Keratinocyte (primary cell): ENCODE results near the gene MGAT5B. TPM values are rescaled to one million over a fixed set of nuclear protein-coding genes. Genes with fewer than 3 reads are reported as not detected.

Experiments
- DNase-seq: peaks from one replicate; pipeline ENCODE4 v3.0.0-alpha.2; 2011; ENCODE audit warnings: low read depth, missing footprints, low spot score
- FAIRE-seq: peaks from 2 replicates; lab custom pipeline; 2011; peaks lifted over from hg19 to GRCh38; lab: Jason Lieb, UNC
- H2AFZ ChIP-seq: 2 replicates; pipeline ENCODE4 v1.6.0; 2012; ENCODE audit warnings: low read length, control low read depth, inconsistent platforms; ENCODE audit not compliant: control insufficient read depth
- H3K27ac ChIP-seq: 2 replicates; pipeline ENCODE4 v1.5.1; 2011; ENCODE audit warnings: low read length; ENCODE audit not compliant: control insufficient read depth, insufficient read depth
- H3K27me3 ChIP-seq: 3 replicates; pipeline ENCODE4 v1.6.0; 2011; ENCODE audit warnings: low read length; ENCODE audit not compliant: control insufficient read depth, insufficient read depth; ENCODE audit errors: extremely low read depth
- H3K36me3 ChIP-seq, 2 experiments: 2 replicates in 1 of 2; 3 replicates in 1 of 2; pipeline ENCODE4 v1.5.1; 2011; ENCODE audit warnings: low read length in 2 of 2, mild to moderate bottlenecking in 1 of 2; ENCODE audit not compliant: control insufficient read depth in 2 of 2, insufficient read depth in 2 of 2; ENCODE audit errors: extremely low read depth in 1 of 2
- H3K4me1 ChIP-seq: 3 replicates; pipeline ENCODE4 v1.5.1; 2011; ENCODE audit warnings: low read length; ENCODE audit not compliant: control insufficient read depth, insufficient read depth; ENCODE audit errors: extremely low read depth
- H3K4me2 ChIP-seq: 3 replicates; pipeline ENCODE4 v1.6.0; 2011; ENCODE audit warnings: low read depth, low read length; ENCODE audit not compliant: control insufficient read depth, insufficient read depth; ENCODE audit errors: extremely low read depth
- H3K4me3 ChIP-seq, 3 experiments: fragments of 200-600 bp in 1 of 3; sonication (generic) in 1 of 3; 2 replicates in 2 of 3; 3 replicates in 1 of 3; pipeline ENCODE4 v1.5.1; 2011 to 2016; ENCODE audit warnings: low read length in 3 of 3, mild to moderate bottlenecking in 3 of 3, control low read depth in 2 of 3, inconsistent platforms in 1 of 3, low read depth in 1 of 3, mixed read lengths in 1 of 3, mixed run types in 1 of 3, moderate library complexity in 1 of 3; ENCODE audit not compliant: control insufficient read depth in 2 of 3, insufficient read depth in 2 of 3; ENCODE audit errors: extremely low read depth in 1 of 3
- H3K79me2 ChIP-seq: 2 replicates; pipeline ENCODE4 v1.6.0; 2012; ENCODE audit warnings: low read length; ENCODE audit not compliant: control insufficient read depth, insufficient read depth
- H3K9ac ChIP-seq: 3 replicates; pipeline ENCODE4 v1.6.0; 2011; ENCODE audit warnings: low read length; ENCODE audit not compliant: control insufficient read depth, insufficient read depth; ENCODE audit errors: extremely low read depth
- H3K9me1 ChIP-seq: 3 replicates; pipeline ENCODE4 v1.6.0; 2011; ENCODE audit warnings: low read length; ENCODE audit not compliant: control insufficient read depth, insufficient read depth; ENCODE audit errors: extremely low read depth
- H3K9me3 ChIP-seq: 2 replicates; pipeline ENCODE4 v1.5.1; 2012; ENCODE audit warnings: low read depth, low read length; ENCODE audit not compliant: control insufficient read depth
- H4K20me1 ChIP-seq: 3 replicates; pipeline ENCODE4 v1.6.0; 2011; ENCODE audit warnings: low read length; ENCODE audit not compliant: control insufficient read depth, insufficient read depth; ENCODE audit errors: extremely low read depth
- CTCF ChIP-seq, 3 experiments: IDR thresholded peaks in 1 of 3; conservative IDR thresholded peaks in 1 of 3; optimal IDR thresholded peaks in 1 of 3; 2 replicates in 2 of 3; 3 replicates in 1 of 3; pipeline versions ENCODE3 to v1.5.1; 2011; ENCODE audit warnings: low read length in 3 of 3, mild to moderate bottlenecking in 3 of 3, moderate library complexity in 2 of 3, control low read depth in 1 of 3, inconsistent platforms in 1 of 3; ENCODE audit not compliant: insufficient read depth in 2 of 3; ENCODE audit errors: extremely low read depth in 1 of 3
- EZH2 ChIP-seq: IDR thresholded peaks from one replicate; pipeline ENCODE4 v1.6.1; 2012; ENCODE audit warnings: inconsistent platforms, mild to moderate bottlenecking, low read length, moderate library complexity
- dilution Hi-C: fragments of 300-500 bp; cut with MboI; formaldehyde crosslinking; loops from one replicate; pipeline ENCODE4 v1.7.0; 2020; ENCODE audit warnings: low sequenced_read_pairs; ENCODE audit not compliant: extremely low pct_ligation_motif_present
- polyA plus RNA-seq, 5 experiments: library from polyadenylated mRNA; depleted of rRNA in 3 of 5; stranded (reverse) in 3 of 5; stranded (forward) in 1 of 5; unstranded in 1 of 5; fragments of >200 nt; gene quantifications; 1 replicate in 1 of 5; 2 replicates in 3 of 5; 3 replicates in 1 of 5; pipeline versions ENCODE4 v1.2.1 to v1.2.3, GENCODE V29; 2011 to 2012; ENCODE audit warnings: missing spikeins in 2 of 5, low read depth in 1 of 5, low replicate concordance in 1 of 5

The MGAT5B gene
- polyA plus RNA-seq, 1 donor (not counting 4 experiments of a cell fraction or from before 2014, with no cell fraction given): 0.29 TPM

- no peaks in the 10 kb centered on the region for H3K36me3 ChIP-seq
- TF ChIP-seq CTCF (optimal IDR thresholded peaks at IDR 0.05 in 1 of 3, IDR thresholded peaks at IDR 0.05 in 1 of 3, conservative IDR thresholded peaks at IDR 0.05 in 1 of 3; ENCODE audit: extremely low read depth in 1 of 3, insufficient read depth in 2 of 3, low read length in 3 of 3): no peak
- no peak for TF ChIP-seq EZH2
Measured at GRCh38 chr17:76932402-76933333, 64.5 kb downstream of the MGAT5B start.

GRCh38 chr17:76934561-76935320 lies 66.5 kb downstream of the MGAT5B start:
- DNase-seq (no peak), FAIRE-seq (no peak)
- Histone ChIP-seq H4K20me1 (no peaks in the 10 kb centered on the region), H3K4me1 (peaks cover 6% of the 10 kb centered on the region), H3K9me1 (peaks cover 3% of the 10 kb centered on the region), H3K9me3 (no peaks in the 10 kb centered on the region), H3K4me2 (no peak overlapping the region), H3K27me3 (peaks cover 27% of the 10 kb centered on the region), H3K79me2 (no peaks in the 10 kb centered on the region), H3K4me3 (no peak overlapping the region), H3K36me3 (no peaks in the 10 kb centered on the region), H2AFZ (no peak overlapping the region), H3K27ac (no peak overlapping the region), H3K9ac (no peak overlapping the region)
- TF ChIP-seq CTCF (optimal IDR thresholded peaks at IDR 0.05 in 1 of 3, IDR thresholded peaks at IDR 0.05 in 1 of 3, conservative IDR thresholded peaks at IDR 0.05 in 1 of 3; ENCODE audit: extremely low read depth in 1 of 3, insufficient read depth in 2 of 3, low read length in 3 of 3) (no peak), EZH2 (no peak)
- dilution Hi-C loops: no loop called here

More at GRCh38 chr17:76932402-76933333, 64.5 kb downstream of the MGAT5B start:
- FAIRE-seq (no peak), DNase-seq (no peak)
- no peaks in the 10 kb centered on the region for H3K79me2 ChIP-seq
- H3K9me3 ChIP-seq: no peaks in the 10 kb centered on the region
- H4K20me1 ChIP-seq: no peaks in the 10 kb centered on the region
- no peak overlapping the region for H3K9ac ChIP-seq
- no peak overlapping the region for H3K4me3 ChIP-seq
- dilution Hi-C loops: no loop called here
- H3K27me3 ChIP-seq: peaks cover 27% of the 10 kb centered on the region
- H3K4me1 ChIP-seq: peaks cover 6% of the 10 kb centered on the region
- H2AFZ ChIP-seq: no peak overlapping the region
- H3K4me2 ChIP-seq: no peak overlapping the region
- H3K27ac ChIP-seq: no peak overlapping the region
- peaks cover under 1% of the 10 kb centered on the region for H3K9me1 ChIP-seq
